HG03060 (cell line): ENCODE data around the gene SH3PXD2A.
"Not testable (repeated sequence)": the region's sequence is repeated elsewhere in the genome, so short reads cannot be mapped to it uniquely, and the experiment has no call there.

Experiments used
- ATAC-seq: cut with Tn5 transposase; IDR thresholded peaks from one replicate; pipeline ENCODE4 v1.9.1; 2021; ENCODE audit warnings: low read depth, moderate number of reproducible peaks; ENCODE audit not compliant: unreplicated experiment

Gene SH3PXD2A

GRCh38 chr10:103732339-103733044 is 122.9 kb downstream of the SH3PXD2A start:
- ATAC-seq, result no peak

- ATAC-seq, result no peak
Measured at GRCh38 chr10:103731609-103732270, 123.6 kb downstream of the SH3PXD2A start.

- not testable (repeated sequence) for ATAC-seq
Measured at GRCh38 chr10:103731026-103731425, 124.3 kb downstream of the SH3PXD2A start.

GRCh38 chr10:103729851-103730250 is 125.5 kb downstream of the SH3PXD2A start:
- no peak for ATAC-seq

GRCh38 chr10:103727991-103728689 is 127.2 kb downstream of the SH3PXD2A start:
- no peak for ATAC-seq

GRCh38 chr10:103727546-103727963 is 127.8 kb downstream of the SH3PXD2A start:
- ATAC-seq, result no peak

- no peak for ATAC-seq
Measured at GRCh38 chr10:103726637-103727036, 128.7 kb downstream of the SH3PXD2A start.

GRCh38 chr10:103725242-103725641 is 130.1 kb downstream of the SH3PXD2A start:
- no peak for ATAC-seq

GRCh38 chr10:103724771-103725170 is 130.6 kb downstream of the SH3PXD2A start:
- no peak for ATAC-seq

GRCh38 chr10:103724074-103724473 is 131.3 kb downstream of the SH3PXD2A start:
- no peak for ATAC-seq

- ATAC-seq, result no peak
Measured at GRCh38 chr10:103723557-103723956, 131.8 kb downstream of the SH3PXD2A start.

GRCh38 chr10:103722632-103723031 is 132.7 kb downstream of the SH3PXD2A start:
- ATAC-seq, result no peak

- no peak for ATAC-seq
Measured at GRCh38 chr10:103720964-103721335, 134.4 kb downstream of the SH3PXD2A start.

- ATAC-seq, result no peak
Measured at GRCh38 chr10:103720328-103720963, 134.9 kb downstream of the SH3PXD2A start.

- ATAC-seq, result no peak
Measured at GRCh38 chr10:103719036-103719435, 136.3 kb downstream of the SH3PXD2A start.

- no peak for ATAC-seq
Measured at GRCh38 chr10:103718247-103718620, 137.1 kb downstream of the SH3PXD2A start.

- no peak for ATAC-seq
Measured at GRCh38 chr10:103717341-103718246, 137.8 kb downstream of the SH3PXD2A start.

- no peak for ATAC-seq
Measured at GRCh38 chr10:103716206-103717160, 138.9 kb downstream of the SH3PXD2A start.

- no peak for ATAC-seq
Measured at GRCh38 chr10:103715430-103715829, 139.9 kb downstream of the SH3PXD2A start.
